Measurements from ENCODE around the gene APOO. TPM values are rescaled to one million over a fixed set of nuclear protein-coding genes. Genes with fewer than 3 reads are reported as not detected.
A peak's percentile ranks its signal among the peaks of the same experiment; 100 is the strongest.

Gene APOO
- total RNA-seq (1 to 10 TPM; 5.1 to 7.9 TPM), polyA plus RNA-seq (10 to 100 TPM; 18.4 to 18.9 TPM)

GRCh38 chrX:23907498-23908218, at the start of gene APOO, which contains the start of gene CXorf58:
TSS of gene APOO (minus strand) at chrX:23907938. CDS start at chrX:23907702, 236 bp downstream.
TSS of gene CXorf58 (plus strand) at chrX:23908006. CDS start at chrX:23910303, 2,297 bp downstream.
- H3K4me1 ChIP-seq (ENCODE audit: insufficient read depth, low read length): peaks cover 28% of the 10 kb centered on the region
- CTCF ChIA-PET (ENCODE audit: partially characterized antibody): interaction anchor here (0.8 to 4.1 kb wide), 13 partner anchors 16 to 241 kb away, joined by 3 to 53 read pairs (median 4); partner anchors contain the start of genes EIF2S3, KLHL15, PRDX4 and SAT1
- H3K36me3 Mint-ChIP-seq: no peaks in the 10 kb centered on the region
- H3K9me3 Mint-ChIP-seq: no peaks in the 10 kb centered on the region
- intact Hi-C loops (cut with micrococcal nuclease): loop anchor here (1.0 to 10.0 kb wide), 8 partner anchors 46 to 1163 kb away; partner anchors contain the start of genes EIF2S3, PRDX4 and SAT1
- H3K9me3 ChIP-seq (ENCODE audit: control insufficient read depth in 1 of 2, low read length in 2 of 2): no peaks in the 10 kb centered on the region
- peak within 1 kb of the TSS; percentile 78 for H3K27ac ChIP-seq (ENCODE audit: low read depth, low read length)
- no peaks in the 10 kb centered on the region for H3K27me3 ChIP-seq (ENCODE audit: insufficient read depth, low read length)
- H3K27me3 Mint-ChIP-seq: no peaks in the 10 kb centered on the region
- H3K4me3 Mint-ChIP-seq: peak within 1 kb of the TSS; percentile 78 to 91 (median 84)
- POLR2A ChIA-PET (ENCODE audit: partially characterized antibody): interaction anchor here (0.6 to 4.0 kb wide), 14 partner anchors 22 to 335 kb away, joined by 3 to 44 read pairs (median 4); partner anchors contain the start of genes ACOT9, EIF2S3, KLHL15 and PRDX4
- H3K4me1 Mint-ChIP-seq: peaks cover 7 to 22% (median 13%) of the 10 kb centered on the region in 4 donors
- H3K27ac Mint-ChIP-seq: peak within 1 kb of the TSS; percentile 88 to 96 (median 91)
- H3K4me3 ChIP-seq (ENCODE audit: low read length in 2 of 2): peak within 1 kb of the TSS in 1 of 2 donors; percentile 68
- DNase-seq: peak; percentile 91 to 95 (median 92)
- H3K36me3 ChIP-seq (ENCODE audit: insufficient read depth, low read length): no peaks in the 10 kb centered on the region

- intact Hi-C loops (cut with micrococcal nuclease): no loop called here
- DNase-seq: no peak
- no peak overlapping the region for H3K27ac ChIP-seq (ENCODE audit: low read depth, low read length)
Observed at GRCh38 chrX:23954396-23954795, 46.7 kb upstream of the APOO start.

GRCh38 chrX:23953908-23954269, 46.2 kb upstream of the APOO start:
- peak in 3 of 5 donors; percentile 7 to 33 (median 20) for DNase-seq
- Histone ChIP-seq H3K36me3 (ENCODE audit: insufficient read depth, low read length) (no peaks in the 10 kb centered on the region), H3K4me3 (ENCODE audit: low read length in 2 of 2) (peak overlapping the region in 1 of 2 donors; percentile 50), H3K27ac (ENCODE audit: low read depth, low read length) (peak overlapping the region; percentile 64), H3K4me1 (ENCODE audit: insufficient read depth, low read length) (peaks cover 20% of the 10 kb centered on the region), H3K9me3 (ENCODE audit: control insufficient read depth in 1 of 2, low read length in 2 of 2) (no peaks in the 10 kb centered on the region), H3K27me3 (ENCODE audit: insufficient read depth, low read length) (no peaks in the 10 kb centered on the region)
- ChIA-PET POLR2A (ENCODE audit: partially characterized antibody) (interaction anchor here (1.0 to 2.5 kb wide), 6 partner anchors 11 to 211 kb away, joined by 3 to 13 read pairs (median 6); partner anchors contain the start of genes ACOT9, CXorf58, EIF2S3 and SAT1), CTCF (ENCODE audit: partially characterized antibody) (interaction anchor here (1.0 to 2.1 kb wide), 4 partner anchors 13 to 100 kb away, joined by 3 to 9 read pairs (median 3); partner anchors contain the start of gene EIF2S3)
- Mint-ChIP-seq H3K4me3 (peak overlapping the region; percentile 72 to 88 (median 85)), H3K27ac (peak overlapping the region; percentile 61 to 93 (median 88)), H3K36me3 (no peaks in the 10 kb centered on the region), H3K27me3 (no peaks in the 10 kb centered on the region), H3K9me3 (no peaks in the 10 kb centered on the region), H3K4me1 (peaks cover 3 to 39% (median 9%) of the 10 kb centered on the region in 4 donors)
- intact Hi-C loops (cut with micrococcal nuclease): loop anchor here (1.0 kb wide), 3 partner anchors 23 to 71 kb away; partner anchors contain the start of gene CXorf58

More at GRCh38 chrX:23954396-23954795, 46.7 kb upstream of the APOO start:
- H3K9me3 Mint-ChIP-seq: no peaks in the 10 kb centered on the region
- Histone ChIP-seq H3K27me3 (ENCODE audit: insufficient read depth, low read length) (no peaks in the 10 kb centered on the region), H3K9me3 (ENCODE audit: control insufficient read depth in 1 of 2, low read length in 2 of 2) (no peaks in the 10 kb centered on the region), H3K4me1 (ENCODE audit: insufficient read depth, low read length) (peaks cover 20% of the 10 kb centered on the region), H3K4me3 (ENCODE audit: low read length in 2 of 2) (no peak overlapping the region), H3K36me3 (ENCODE audit: insufficient read depth, low read length) (no peaks in the 10 kb centered on the region)
- H3K27ac Mint-ChIP-seq: peak overlapping the region in 3 of 7 donors; percentile 29 to 93 (median 91)
- H3K4me1 Mint-ChIP-seq: peaks cover 3 to 40% (median 10%) of the 10 kb centered on the region in 4 donors
- H3K4me3 Mint-ChIP-seq: peak overlapping the region in 2 of 8 donors; percentile 10 to 25
- CTCF ChIA-PET (ENCODE audit: partially characterized antibody): interaction anchor here (1.1 to 2.1 kb wide), 4 partner anchors 14 to 100 kb away, joined by 3 to 9 read pairs (median 4); partner anchors contain the start of gene EIF2S3
- no peaks in the 10 kb centered on the region for H3K36me3 Mint-ChIP-seq
- POLR2A ChIA-PET (ENCODE audit: partially characterized antibody): interaction anchor here (1.4 to 2.5 kb wide), 2 partner anchors 46 to 71 kb away, joined by 3 to 13 read pairs; partner anchors contain the start of gene CXorf58
- H3K27me3 Mint-ChIP-seq: no peaks in the 10 kb centered on the region

GRCh38 chrX:23952984-23953907, 45.5 kb upstream of the APOO start:
- Histone ChIP-seq H3K27ac (ENCODE audit: low read depth, low read length) (peak overlapping the region; percentile 64), H3K27me3 (ENCODE audit: insufficient read depth, low read length) (no peaks in the 10 kb centered on the region), H3K4me3 (ENCODE audit: low read length in 2 of 2) (peak overlapping the region in 1 of 2 donors; percentile 50), H3K9me3 (ENCODE audit: control insufficient read depth in 1 of 2, low read length in 2 of 2) (no peaks in the 10 kb centered on the region), H3K36me3 (ENCODE audit: insufficient read depth, low read length) (no peaks in the 10 kb centered on the region), H3K4me1 (ENCODE audit: insufficient read depth, low read length) (peaks cover 20% of the 10 kb centered on the region)
- Mint-ChIP-seq H3K27ac (peak overlapping the region; percentile 61 to 93 (median 88)), H3K4me3 (peak overlapping the region; percentile 72 to 88 (median 85)), H3K4me1 (peaks cover 3 to 34% (median 9%) of the 10 kb centered on the region in 4 donors), H3K9me3 (no peaks in the 10 kb centered on the region), H3K36me3 (no peaks in the 10 kb centered on the region), H3K27me3 (no peaks in the 10 kb centered on the region)
- CTCF ChIA-PET (ENCODE audit: partially characterized antibody): interaction anchor here (0.6 to 2.1 kb wide), 4 partner anchors 45 to 101 kb away, joined by 3 to 9 read pairs (median 6); partner anchors contain the start of gene EIF2S3
- DNase-seq: peak; percentile 42 to 59 (median 52)
- POLR2A ChIA-PET (ENCODE audit: partially characterized antibody): interaction anchor here (0.6 to 2.5 kb wide), 11 partner anchors 10 to 210 kb away, joined by 3 to 17 read pairs (median 4); partner anchors contain the start of genes ACOT9, EIF2S3 and SAT1
- intact Hi-C loops (cut with micrococcal nuclease): loop anchor here (1.0 kb wide), 3 partner anchors 22 to 72 kb away; partner anchors contain the start of gene CXorf58

- Mint-ChIP-seq H3K9me3 (no peaks in the 10 kb centered on the region), H3K4me3 (peak overlapping the region in 6 of 8 donors; percentile 23 to 88 (median 67)), H3K27me3 (no peaks in the 10 kb centered on the region), H3K36me3 (peaks cover 0 to 2% of the 10 kb centered on the region in 2 donors), H3K4me1 (peaks cover 3 to 32% (median 9%) of the 10 kb centered on the region in 4 donors), H3K27ac (peak overlapping the region in 3 of 7 donors; percentile 13 to 91 (median 82))
- peaks cover 20% of the 10 kb centered on the region for H3K4me1 ChIP-seq (ENCODE audit: insufficient read depth, low read length)
- H3K9me3 ChIP-seq (ENCODE audit: control insufficient read depth in 1 of 2, low read length in 2 of 2): no peaks in the 10 kb centered on the region
- no peaks in the 10 kb centered on the region for H3K36me3 ChIP-seq (ENCODE audit: insufficient read depth, low read length)
- ChIA-PET CTCF (ENCODE audit: partially characterized antibody) (interaction anchor here (1.3 to 2.1 kb wide), 2 partner anchors 44 to 102 kb away, joined by 9 read pairs; partner anchors contain the start of gene EIF2S3), POLR2A (ENCODE audit: partially characterized antibody) (interaction anchor here (0.6 to 2.5 kb wide), 10 partner anchors 12 to 169 kb away, joined by 3 to 17 read pairs (median 4); partner anchors contain the start of genes EIF2S3 and SAT1)
- no peaks in the 10 kb centered on the region for H3K27me3 ChIP-seq (ENCODE audit: insufficient read depth, low read length)
- intact Hi-C loops (cut with micrococcal nuclease): no loop called here
- peak overlapping the region in 1 of 2 donors; percentile 50 for H3K4me3 ChIP-seq (ENCODE audit: low read length in 2 of 2)
- DNase-seq: no peak
- H3K27ac ChIP-seq (ENCODE audit: low read depth, low read length): no peak overlapping the region
Observed at GRCh38 chrX:23952391-23952790, 44.7 kb upstream of the APOO start.

- Mint-ChIP-seq H3K27ac (no peak overlapping the region), H3K9me3 (no peaks in the 10 kb centered on the region), H3K36me3 (peaks cover 0 to 5% of the 10 kb centered on the region in 2 donors), H3K27me3 (no peaks in the 10 kb centered on the region), H3K4me1 (peaks cover 0 to under 1% (median 0%) of the 10 kb centered on the region in 4 donors), H3K4me3 (no peak overlapping the region)
- Histone ChIP-seq H3K27ac (ENCODE audit: low read depth, low read length) (no peak overlapping the region), H3K9me3 (ENCODE audit: control insufficient read depth in 1 of 2, low read length in 2 of 2) (no peaks in the 10 kb centered on the region), H3K4me3 (ENCODE audit: low read length in 2 of 2) (no peak overlapping the region), H3K4me1 (ENCODE audit: insufficient read depth, low read length) (no peaks in the 10 kb centered on the region), H3K27me3 (ENCODE audit: insufficient read depth, low read length) (no peaks in the 10 kb centered on the region), H3K36me3 (ENCODE audit: insufficient read depth, low read length) (no peaks in the 10 kb centered on the region)
- ChIA-PET POLR2A (ENCODE audit: partially characterized antibody) (no interaction called here), CTCF (ENCODE audit: partially characterized antibody) (no interaction called here)
- no peak for DNase-seq
- intact Hi-C loops (cut with micrococcal nuclease): no loop called here
Observed at GRCh38 chrX:23945206-23945605, 37.5 kb upstream of the APOO start.

Data from CD4-positive, alpha-beta memory T cell (primary cell).